Measurements from ENCODE around the gene ARRDC3. TPM values are rescaled to one million over a fixed set of nuclear protein-coding genes. Genes with fewer than 3 reads are reported as not detected.

The ARRDC3 gene
- total and polyA plus RNA-seq, 9 of the 15 experiments (the other 6 are each of a cell fraction or from before 2014, with no cell fraction given): 15.3 to 58.1 (median 39.4) TPM

GRCh38 chr5:91381774-91382359 lies 1.2 kb downstream of the ARRDC3 start (continued):
- TF ChIP-seq NR0B1 (IDR thresholded peaks at IDR 0.05; ENCODE audit: partially characterized antibody): no peak

DNA sequence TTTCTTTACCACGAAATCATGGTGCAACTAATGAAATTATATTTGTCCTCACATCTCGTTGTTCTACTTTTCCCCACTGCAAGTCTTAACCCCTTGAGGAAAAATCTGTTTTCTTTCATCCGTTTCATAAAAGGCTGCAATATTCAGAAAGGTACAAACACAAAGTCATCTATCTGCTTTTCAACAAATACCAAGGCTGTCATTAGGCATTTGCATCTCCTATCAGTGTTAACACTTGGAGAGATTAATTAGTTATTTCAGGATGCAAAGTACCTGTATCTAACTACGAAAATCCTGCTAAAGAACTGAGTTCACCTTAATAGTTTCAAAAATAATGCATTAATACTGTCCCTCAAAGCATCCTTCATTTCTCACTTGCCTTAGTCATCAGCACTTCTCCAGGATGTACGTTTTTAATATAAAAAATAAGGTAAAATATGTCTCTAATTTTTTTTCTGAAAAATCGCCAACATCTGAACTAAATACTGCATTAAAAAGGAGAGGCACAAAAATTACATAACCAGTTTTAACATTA lies 1.8 kb downstream of the ARRDC3 start:
- Histone ChIP-seq H3K27me3 (ENCODE audit: control insufficient read depth in 2 of 2, insufficient read depth in 2 of 2, low read length in 2 of 2) (no peaks in the 10 kb centered on the region), H3K79me2 (ENCODE audit: control insufficient read depth, insufficient read depth, low read length) (peaks cover 79% of the 10 kb centered on the region), H3K9me1 (ENCODE audit: control insufficient read depth, insufficient read depth, low read length) (no peaks in the 10 kb centered on the region), H3K36me3 (ENCODE audit: control insufficient read depth, insufficient read depth, low read length) (peaks cover 29% of the 10 kb centered on the region), H3K4me3 (peak overlapping the region; percentile 60), H3K4me2 (ENCODE audit: insufficient read depth, low read length) (peak overlapping the region; percentile 85), H4K20me1 (replicated peaks; ENCODE audit: control insufficient read depth, insufficient read depth, low read length) (0 out of 2 replicates have a peak, but pooled peaks cover 3% of the 10 kb centered on the region), H3K9ac (ENCODE audit: insufficient read depth in 1 of 2, low read depth in 2 of 2, low read length in 2 of 2) (peak overlapping the region; percentile 93 to 98), H3K27ac (ENCODE audit: extremely low read depth, low read depth, low read length) (peak overlapping the region; percentile 96), H2AFZ (ENCODE audit: low read depth, low read length) (no peak overlapping the region), H3K4me1 (replicated peaks in 1 of 2; ENCODE audit: control insufficient read depth in 2 of 2, insufficient read depth in 2 of 2, low read length in 2 of 2) (no peaks in the 10 kb centered on the region; a peak in 1 of 5 replicates), H3K9me3 (replicated peaks; ENCODE audit: control insufficient read depth, insufficient read depth, low read depth, low read length) (no peaks in the 10 kb centered on the region)
- ChIA-PET POLR2A (interaction anchor here (0.6 to 2.1 kb wide), 50 partner anchors 8 to 972 kb away, joined by 3 to 26 read pairs (median 4); partner anchors contain the start of gene CETN3), CTCF (ENCODE audit: low intra/inter-chr PET ratio) (interaction anchor here (1.0 kb wide), 1 partner anchor 280 kb away, joined by 3 read pairs; no protein-coding TSS in a partner anchor)
- intact Hi-C loops (cut with micrococcal nuclease) (loop anchor here (1.0 to 2.0 kb wide), 3 partner anchors 101 to 973 kb away; partner anchors contain the start of gene CETN3), in situ Hi-C loops (cut with MboI) (loop anchor here (10.0 kb wide), 2 partner anchors 277 to 517 kb away; no protein-coding TSS in a partner anchor)
- 1% methylated on average over 6 of the region's 6 CpGs for WGBS (ENCODE audit: insufficient coverage, low coverage, missing lambda C conversion rate)
- TSS peak; percentile 87 for BruUV-seq (replicated peaks)
- no peak for FAIRE-seq
- no peak for ATAC-seq
- no peak for DNase-seq (ENCODE audit: extremely low read depth in 1 of 4, low spot score in 3 of 4)
- 0 out of 2 replicates have a peak, but pooled peaks have one; percentile 8 for TF ChIP-seq CBFA2T3 (IDR thresholded peaks at IDR 0.05)
- TF ChIP-seq EP300 (IDR thresholded peaks at IDR 0.05; ENCODE audit: low read length): no peak
- no peak for TF ChIP-seq CGGBP1 (CRISPR knock-in tag; IDR thresholded peaks at IDR 0.05)
- TF ChIP-seq TEAD2 (tag; IDR thresholded peaks at IDR 0.05): no peak
- peak; percentile 43; the same call in 1 of the 2 replicates for TF ChIP-seq STAT5A (IDR thresholded peaks at IDR 0.05; ENCODE audit: borderline replicate concordance, low read length)
- TF ChIP-seq NEUROD1 (IDR thresholded peaks at IDR 0.05; ENCODE audit: borderline replicate concordance, low read depth, low read length, partially characterized antibody): no peak
- no peak for TF ChIP-seq SMAD2 (IDR thresholded peaks at IDR 0.05; ENCODE audit: low read depth, low read length)
- TF ChIP-seq NR4A1 (CRISPR knock-in tag; IDR thresholded peaks at IDR 0.05): no peak
- no peak for TF ChIP-seq NR4A1 (tag; IDR thresholded peaks at IDR 0.05)
- no peak for TF ChIP-seq KAT2B (IDR thresholded peaks at IDR 0.05; ENCODE audit: low read depth, low read length)
- TF ChIP-seq TOE1 (IDR thresholded peaks at IDR 0.05; ENCODE audit: borderline replicate concordance): no peak; the same call in 1 of the 2 replicates
- TF ChIP-seq TOE1 (CRISPR knock-in tag; IDR thresholded peaks at IDR 0.05; ENCODE audit: borderline replicate concordance, low read depth): no peak
- no peak for TF ChIP-seq RBM15 (IDR thresholded peaks at IDR 0.05; ENCODE audit: insufficient read depth, low read length)
- TF ChIP-seq GABPA (tag; conservative IDR thresholded peaks at IDR 0.05; ENCODE audit: low read depth): no peak
- peak; percentile 23 for TF ChIP-seq FUS (optimal IDR thresholded peaks at IDR 0.05; ENCODE audit: low read depth, low read length)
- TF ChIP-seq, protein P1, sequence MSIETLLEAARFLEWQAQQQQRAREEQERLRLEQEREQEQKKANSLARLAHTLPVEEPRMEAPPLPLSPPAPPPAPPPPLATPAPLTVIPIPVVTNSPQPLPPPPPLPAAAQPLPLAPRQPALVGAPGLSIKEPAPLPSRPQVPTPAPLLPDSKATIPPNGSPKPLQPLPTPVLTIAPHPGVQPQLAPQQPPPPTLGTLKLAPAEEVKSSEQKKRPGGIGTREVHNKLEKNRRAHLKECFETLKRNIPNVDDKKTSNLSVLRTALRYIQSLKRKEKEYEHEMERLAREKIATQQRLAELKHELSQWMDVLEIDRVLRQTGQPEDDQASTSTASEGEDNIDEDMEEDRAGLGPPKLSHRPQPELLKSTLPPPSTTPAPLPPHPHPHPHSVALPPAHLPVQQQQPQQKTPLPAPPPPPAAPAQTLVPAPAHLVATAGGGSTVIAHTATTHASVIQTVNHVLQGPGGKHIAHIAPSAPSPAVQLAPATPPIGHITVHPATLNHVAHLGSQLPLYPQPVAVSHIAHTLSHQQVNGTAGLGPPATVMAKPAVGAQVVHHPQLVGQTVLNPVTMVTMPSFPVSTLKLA (conservative IDR thresholded peaks at IDR 0.05): 0 out of 4 replicates have a peak, but pooled peaks have one; percentile 0 to 5
- TF ChIP-seq DACH1 (IDR thresholded peaks at IDR 0.05; ENCODE audit: partially characterized antibody): peak; percentile 12
